ENCODE results near the gene FLNA.
A peak's percentile ranks its signal among the peaks of the same experiment; 100 is the strongest.
"Not testable (repeated sequence)": the region's sequence is repeated elsewhere in the genome, so short reads cannot be mapped to it uniquely, and the experiment has no call there.

The FLNA gene

DNA sequence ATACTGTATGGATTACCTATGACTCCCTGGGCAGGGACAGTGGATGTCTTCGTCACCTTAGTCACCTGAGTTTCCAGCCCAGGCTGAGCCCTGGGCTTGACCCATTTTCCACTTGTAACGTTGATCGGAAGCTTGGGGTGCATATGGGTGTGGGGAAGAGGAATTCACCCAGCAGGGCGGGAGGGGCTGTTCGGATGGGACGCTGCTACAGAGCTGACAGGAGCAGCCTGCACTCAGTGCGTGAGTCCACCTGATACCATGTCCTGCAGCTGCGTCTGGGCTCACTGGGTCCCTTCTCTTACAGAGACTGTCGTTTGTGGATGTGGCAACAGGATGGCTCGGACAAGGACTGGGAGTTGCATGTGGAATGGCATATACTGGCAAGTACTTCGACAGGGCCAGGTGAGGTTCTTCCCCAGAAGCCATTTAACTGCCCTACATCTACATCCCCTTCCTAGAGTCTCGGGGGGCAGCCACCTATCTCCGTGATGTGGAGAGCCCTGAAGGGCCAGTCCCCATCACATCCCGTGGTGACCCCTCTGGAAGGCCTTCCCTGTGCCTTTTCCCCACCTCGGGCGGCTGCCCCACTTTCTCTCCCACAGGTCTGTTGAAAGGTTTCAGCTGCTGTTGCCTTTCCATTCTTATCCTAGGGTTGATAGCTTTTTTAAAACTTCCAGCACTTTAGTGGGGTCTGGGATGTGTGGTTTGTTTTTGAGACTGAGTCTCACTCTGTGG is 65.2 kb downstream of the FLNA start:
- DNase-seq (ENCODE audit: low read depth in 2 of 2, low spot score in 1 of 2), result no peak

DNA sequence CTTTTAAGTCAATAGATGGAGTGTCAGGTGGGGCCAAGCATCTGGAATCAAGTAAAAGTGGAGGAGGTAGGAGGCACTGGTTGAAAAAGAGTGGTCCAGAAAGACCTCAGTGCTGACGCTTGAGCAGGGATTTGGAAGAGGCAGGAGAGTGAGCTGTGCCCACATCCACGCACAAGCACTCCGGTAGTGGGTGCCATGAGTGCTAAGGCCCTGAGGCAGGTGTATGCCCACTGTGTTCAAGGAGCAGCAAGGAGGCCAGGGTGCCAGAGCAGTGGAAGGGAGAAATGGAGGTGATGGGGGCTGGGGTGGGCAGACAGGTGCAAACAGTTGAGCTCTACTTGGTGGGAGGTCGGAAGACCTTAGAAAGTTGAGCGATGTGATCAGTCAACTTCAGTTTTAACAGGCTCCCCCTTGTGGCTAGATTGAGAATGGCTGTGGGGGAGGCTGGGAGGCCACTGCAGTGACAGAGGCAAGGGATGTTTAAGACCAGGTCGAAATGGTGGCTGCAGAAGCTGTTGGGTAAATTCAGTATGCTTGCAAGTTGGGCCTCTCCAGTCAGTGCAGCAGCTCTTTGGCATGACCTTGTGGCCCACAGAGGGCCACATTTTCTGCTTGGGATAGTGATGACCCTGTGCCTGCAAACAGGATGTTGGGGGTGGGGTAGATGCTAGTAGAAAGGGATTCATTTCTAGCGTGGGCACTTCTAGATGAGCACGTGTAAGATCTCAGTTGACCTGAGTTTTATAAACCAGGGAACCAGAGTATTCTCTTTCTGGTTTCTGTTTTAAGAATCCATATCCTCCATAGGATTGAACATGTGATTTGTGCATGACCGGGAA is 66.1 kb downstream of the FLNA start:
- peak; percentile 56 to 67 for DNase-seq (ENCODE audit: low read depth in 2 of 2, low spot score in 1 of 2)

DNA sequence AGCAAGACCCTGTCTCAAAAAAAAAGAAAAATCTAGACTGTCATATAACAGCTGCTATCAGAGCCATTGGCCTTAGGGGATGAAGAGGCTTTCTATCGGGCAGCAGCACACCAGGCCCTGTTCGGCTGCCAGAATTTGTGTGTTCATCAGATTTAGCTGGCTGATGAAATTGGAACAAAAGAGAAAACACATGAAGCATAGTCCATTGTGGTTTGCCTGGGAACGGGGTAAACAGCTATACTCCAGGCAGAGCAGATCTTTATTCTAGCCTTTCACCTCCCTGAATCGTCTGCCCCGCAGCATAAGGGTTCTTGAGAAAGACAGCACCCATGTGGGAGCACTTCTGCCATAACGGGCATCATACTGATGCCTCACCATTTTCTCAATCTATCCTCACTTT is 67.2 kb downstream of the FLNA start:
- no peak for DNase-seq (ENCODE audit: low read depth in 2 of 2, low spot score in 1 of 2)

DNA sequence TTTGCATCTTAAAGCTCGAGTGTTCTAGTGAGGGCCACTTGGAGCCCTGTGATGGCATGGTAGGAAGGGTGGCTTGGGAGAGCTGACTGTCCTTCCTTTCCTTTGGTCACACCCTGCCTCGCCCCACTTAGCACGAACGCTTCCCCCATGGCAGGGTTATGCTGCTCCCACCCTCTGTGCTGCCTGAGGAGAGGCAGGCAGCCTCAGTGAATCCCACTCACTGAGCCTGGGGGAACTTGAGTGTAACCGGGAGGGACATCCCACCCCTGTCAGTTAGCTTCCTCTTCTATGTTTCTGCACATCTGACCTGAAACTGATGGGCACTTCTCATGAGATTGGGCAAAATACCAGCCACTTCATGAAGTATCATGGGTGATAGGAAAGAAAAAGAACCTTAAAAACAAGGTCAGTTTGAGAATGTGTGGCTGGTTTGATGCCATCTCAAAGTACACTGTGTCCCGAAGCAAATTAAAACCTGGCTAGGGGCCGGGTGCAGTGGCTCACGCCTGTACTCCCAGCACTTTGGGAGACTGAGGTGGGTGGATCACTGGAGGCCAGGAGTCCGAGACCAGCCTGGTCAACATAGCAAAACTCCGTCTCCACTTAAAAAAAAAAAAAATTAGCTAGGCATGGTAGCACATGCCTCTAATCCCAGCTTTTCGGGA is 68.8 kb downstream of the FLNA start:
- no peak for DNase-seq (ENCODE audit: low read depth in 2 of 2, low spot score in 1 of 2)

DNA sequence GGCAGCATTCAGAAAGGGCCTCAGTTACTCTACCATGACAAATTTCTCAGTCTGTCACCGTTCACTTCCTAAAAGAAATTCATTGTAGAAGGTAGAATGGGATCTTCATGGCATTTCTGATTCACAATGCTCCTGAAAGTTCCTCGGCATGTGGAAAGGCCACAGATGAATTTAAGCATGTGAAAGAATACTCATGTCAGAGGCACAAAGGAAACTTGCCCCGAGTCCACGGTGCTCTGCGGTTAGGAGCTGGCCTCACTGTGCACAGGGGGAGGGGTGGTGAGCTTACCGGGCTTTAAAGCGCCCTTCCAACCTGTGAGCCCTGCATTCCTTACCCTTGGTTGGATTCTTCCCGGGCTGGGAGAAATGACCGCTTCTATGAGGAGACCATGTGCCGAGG is 69.6 kb downstream of the FLNA start:
- no peak for DNase-seq (ENCODE audit: low read depth in 2 of 2, low spot score in 1 of 2)

DNA sequence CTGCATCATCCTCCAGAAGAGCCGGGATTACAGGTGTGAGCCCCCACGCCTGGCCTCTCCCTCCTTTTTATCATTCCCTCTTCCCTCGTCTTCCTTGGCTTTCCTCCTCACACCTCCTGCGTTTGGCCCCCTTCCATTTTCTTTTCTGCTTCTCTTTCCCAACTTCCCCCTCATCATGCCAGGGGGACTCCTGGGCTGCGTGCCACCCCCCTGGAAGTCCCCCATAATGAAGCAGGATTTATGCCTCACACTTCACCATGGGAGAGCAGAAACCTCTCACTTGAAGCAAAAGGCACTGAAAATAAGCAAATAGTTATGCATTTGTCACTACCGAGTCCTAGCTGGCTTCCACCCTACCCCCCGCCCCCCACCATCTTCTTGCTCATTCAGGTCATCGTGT is 71.0 kb downstream of the FLNA start:
- no peak for DNase-seq (ENCODE audit: low read depth in 2 of 2, low spot score in 1 of 2)

DNA sequence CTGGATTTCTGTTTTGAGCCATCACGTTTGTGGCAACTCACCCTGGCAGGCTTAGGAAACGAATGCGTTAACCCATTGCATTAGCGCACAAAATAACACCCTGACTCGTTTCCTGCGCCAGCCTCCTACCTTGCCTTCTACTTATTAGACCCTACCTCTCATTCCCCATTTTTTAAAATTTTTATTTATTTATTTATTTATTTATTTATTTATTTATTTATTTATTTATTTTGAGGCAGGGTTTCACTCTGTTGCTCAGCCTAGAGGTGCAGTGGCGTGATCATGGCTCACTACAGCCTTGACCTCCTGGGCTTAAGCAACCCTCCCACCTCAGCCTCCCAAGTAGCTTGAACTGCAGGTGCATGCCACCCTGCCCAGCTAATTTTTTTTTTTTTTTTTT is 71.4 kb downstream of the FLNA start:
- DNase-seq (ENCODE audit: low read depth in 2 of 2, low spot score in 1 of 2), result not testable (repeated sequence)

DNA sequence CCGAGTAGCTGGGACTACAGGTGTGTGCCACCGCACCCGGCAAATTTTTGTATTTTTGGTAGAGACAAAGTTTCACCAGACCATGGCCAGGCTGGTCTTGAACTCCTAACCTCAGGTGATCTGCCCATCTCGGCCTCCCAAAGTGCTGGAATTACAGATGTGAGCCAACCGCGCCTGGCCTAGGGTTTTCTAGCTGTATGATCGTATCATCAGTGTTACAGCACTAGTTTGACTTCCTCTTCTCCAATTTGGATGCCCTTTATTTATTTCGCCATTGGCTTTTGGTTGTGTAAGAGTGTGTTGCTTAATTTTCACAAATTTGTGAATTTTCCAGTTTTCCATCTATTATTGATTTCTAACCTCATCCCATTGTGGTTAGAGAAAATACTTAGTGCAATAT is 73.6 kb downstream of the FLNA start:
- DNase-seq (ENCODE audit: low read depth in 2 of 2, low spot score in 1 of 2), result no peak

Measured in stimulated activated CD8-positive, alpha-beta memory T cell treated with anti-CD3 and anti-CD28 coated beads, Interleukin-4, amount 100 ng/mL, for 4 hours (primary cell).